ENCODE results near the gene CMIP. TPM values are rescaled to one million over a fixed set of nuclear protein-coding genes. Genes with fewer than 3 reads are reported as not detected.

The CMIP gene
- total RNA-seq, 2 donors from 2014 or later, result 7.7 to 19.2 TPM

DNA sequence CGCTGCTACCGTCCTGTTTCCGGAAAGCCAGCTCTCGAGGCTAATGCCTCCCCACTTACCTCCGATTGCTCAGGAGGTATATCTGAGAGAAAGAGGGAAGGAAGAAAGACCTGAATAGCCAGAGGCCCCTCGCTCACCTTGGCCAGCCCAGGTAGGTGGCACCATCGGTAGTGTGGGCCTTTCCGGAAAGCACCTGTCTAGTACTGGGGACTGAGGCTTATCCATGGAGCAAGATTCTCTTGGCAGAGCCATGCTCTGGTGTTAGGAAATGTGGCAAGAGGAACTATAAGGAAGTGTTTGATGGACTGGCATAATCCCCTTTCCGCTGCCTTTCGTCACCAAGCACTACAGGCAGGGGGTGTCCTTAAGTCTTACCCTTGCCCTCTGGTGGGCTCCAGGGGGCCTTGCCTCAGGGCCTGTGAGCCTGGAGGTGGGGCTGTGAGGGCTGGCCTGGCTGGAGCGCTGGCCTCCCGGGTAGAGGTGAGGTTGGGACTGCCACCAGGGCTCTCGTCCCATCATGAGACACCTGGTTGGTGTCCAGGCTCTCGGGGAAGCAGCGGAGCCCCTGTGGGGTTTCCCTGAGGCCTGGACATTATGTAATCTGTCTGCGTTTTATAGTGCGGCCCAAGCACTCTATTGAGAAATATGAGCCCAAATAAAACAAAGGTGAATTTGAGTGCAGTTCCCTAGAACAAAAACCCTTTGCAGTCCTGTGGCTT is 2.9 kb downstream of the CMIP start:
- peak overlapping the region; percentile 11 to 85 for H3K27ac ChIP-seq
- TF ChIP-seq, protein P1, sequence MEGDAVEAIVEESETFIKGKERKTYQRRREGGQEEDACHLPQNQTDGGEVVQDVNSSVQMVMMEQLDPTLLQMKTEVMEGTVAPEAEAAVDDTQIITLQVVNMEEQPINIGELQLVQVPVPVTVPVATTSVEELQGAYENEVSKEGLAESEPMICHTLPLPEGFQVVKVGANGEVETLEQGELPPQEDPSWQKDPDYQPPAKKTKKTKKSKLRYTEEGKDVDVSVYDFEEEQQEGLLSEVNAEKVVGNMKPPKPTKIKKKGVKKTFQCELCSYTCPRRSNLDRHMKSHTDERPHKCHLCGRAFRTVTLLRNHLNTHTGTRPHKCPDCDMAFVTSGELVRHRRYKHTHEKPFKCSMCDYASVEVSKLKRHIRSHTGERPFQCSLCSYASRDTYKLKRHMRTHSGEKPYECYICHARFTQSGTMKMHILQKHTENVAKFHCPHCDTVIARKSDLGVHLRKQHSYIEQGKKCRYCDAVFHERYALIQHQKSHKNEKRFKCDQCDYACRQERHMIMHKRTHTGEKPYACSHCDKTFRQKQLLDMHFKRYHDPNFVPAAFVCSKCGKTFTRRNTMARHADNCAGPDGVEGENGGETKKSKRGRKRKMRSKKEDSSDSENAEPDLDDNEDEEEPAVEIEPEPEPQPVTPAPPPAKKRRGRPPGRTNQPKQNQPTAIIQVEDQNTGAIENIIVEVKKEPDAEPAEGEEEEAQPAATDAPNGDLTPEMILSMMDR (IDR thresholded peaks at IDR 0.05), result no peak
- peak overlapping the region in 1 of 2 donors; percentile 84 for H3K4me3 ChIP-seq
- H3K4me1 ChIP-seq, result peaks cover 0 to 58% of the 10 kb centered on the region in 2 donors
- H3K36me3 ChIP-seq, result no peaks in the 10 kb centered on the region
- DNase-seq (ENCODE audit: low spot score), result no peak
- H3K27me3 ChIP-seq, result no peaks in the 10 kb centered on the region
- H3K9me3 ChIP-seq, result no peaks in the 10 kb centered on the region

DNA sequence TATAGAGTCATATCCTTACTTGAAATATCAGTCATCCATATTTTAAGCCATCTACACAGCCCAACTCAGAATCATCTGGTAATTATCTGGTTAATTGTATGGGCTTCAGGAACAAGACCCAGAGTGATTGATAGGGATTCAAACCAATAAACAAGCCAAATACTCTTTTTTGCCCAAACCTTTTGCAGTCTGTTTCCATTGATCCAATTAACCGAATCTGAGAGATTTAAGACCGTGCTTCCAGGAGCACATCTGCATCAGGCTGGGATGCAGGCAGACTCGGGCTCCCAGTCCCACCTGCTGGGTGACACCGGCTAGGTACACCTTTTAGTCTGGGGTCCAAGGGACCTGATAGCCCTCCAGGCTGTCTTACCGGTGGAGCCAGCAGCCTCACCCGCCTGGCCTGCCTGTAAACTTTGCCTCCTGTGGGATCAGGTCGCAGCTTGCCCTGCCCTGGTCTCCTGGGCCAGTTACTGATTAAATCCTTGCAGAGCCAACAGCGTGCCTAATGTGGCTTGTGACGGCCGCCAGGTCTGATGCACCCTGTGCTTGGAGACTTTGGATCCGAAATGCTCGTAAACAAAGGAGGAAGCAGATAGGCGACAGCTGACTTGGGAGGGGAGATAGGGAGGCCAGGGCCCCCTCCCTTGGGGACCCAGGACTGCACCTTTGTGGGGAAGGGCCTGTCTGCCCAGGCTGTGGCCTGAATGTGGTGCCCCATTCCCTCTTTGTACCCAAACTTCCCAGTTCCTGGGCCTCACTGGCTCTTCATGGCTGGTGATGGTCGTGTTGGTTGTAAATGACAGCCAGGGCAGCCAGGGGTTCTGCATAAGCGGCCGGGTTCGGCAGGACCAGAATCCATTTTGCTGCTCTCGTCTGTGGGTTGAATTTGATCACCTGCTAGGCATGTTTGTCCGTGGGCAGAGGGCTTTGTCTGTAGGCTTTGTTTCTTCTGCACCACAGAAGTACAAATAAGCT is 3.8 kb downstream of the CMIP start:
- TF ChIP-seq, protein P1 (IDR thresholded peaks at IDR 0.05), result no peak
- Histone ChIP-seq H3K36me3 (no peaks in the 10 kb centered on the region), H3K27ac (peak overlapping the region in 1 of 2 donors; percentile 85), H3K4me1 (peaks cover 0 to 65% of the 10 kb centered on the region in 2 donors), H3K4me3 (no peak overlapping the region), H3K9me3 (no peaks in the 10 kb centered on the region), H3K27me3 (no peaks in the 10 kb centered on the region)
- DNase-seq (ENCODE audit: low spot score), result no peak

DNA sequence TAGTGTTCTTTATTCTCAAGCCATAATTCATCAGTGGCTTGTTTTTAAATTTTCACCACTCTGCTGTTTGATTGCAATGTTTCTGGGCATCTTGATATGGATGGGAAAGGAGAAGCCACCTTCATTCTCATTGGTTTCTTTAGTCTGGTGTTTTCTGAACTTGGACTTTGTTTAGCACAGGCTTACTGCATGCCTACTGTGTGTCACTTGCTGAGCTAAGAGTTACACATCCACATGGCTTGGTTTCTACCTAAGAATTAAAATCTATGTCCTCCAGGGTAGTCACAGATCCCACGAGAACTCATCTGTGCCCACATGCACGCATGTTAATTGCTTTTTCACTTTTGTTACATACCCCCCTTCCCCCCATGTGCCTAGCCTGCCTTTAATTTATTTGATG is 4.6 kb downstream of the CMIP start:
- TF ChIP-seq, protein P1 (IDR thresholded peaks at IDR 0.05), result no peak
- Histone ChIP-seq H3K36me3 (no peaks in the 10 kb centered on the region), H3K27me3 (no peaks in the 10 kb centered on the region), H3K4me3 (no peak overlapping the region), H3K27ac (no peak overlapping the region), H3K4me1 (peaks cover 0 to 63% of the 10 kb centered on the region in 2 donors), H3K9me3 (no peaks in the 10 kb centered on the region)
- no peak for DNase-seq (ENCODE audit: low spot score)

DNA sequence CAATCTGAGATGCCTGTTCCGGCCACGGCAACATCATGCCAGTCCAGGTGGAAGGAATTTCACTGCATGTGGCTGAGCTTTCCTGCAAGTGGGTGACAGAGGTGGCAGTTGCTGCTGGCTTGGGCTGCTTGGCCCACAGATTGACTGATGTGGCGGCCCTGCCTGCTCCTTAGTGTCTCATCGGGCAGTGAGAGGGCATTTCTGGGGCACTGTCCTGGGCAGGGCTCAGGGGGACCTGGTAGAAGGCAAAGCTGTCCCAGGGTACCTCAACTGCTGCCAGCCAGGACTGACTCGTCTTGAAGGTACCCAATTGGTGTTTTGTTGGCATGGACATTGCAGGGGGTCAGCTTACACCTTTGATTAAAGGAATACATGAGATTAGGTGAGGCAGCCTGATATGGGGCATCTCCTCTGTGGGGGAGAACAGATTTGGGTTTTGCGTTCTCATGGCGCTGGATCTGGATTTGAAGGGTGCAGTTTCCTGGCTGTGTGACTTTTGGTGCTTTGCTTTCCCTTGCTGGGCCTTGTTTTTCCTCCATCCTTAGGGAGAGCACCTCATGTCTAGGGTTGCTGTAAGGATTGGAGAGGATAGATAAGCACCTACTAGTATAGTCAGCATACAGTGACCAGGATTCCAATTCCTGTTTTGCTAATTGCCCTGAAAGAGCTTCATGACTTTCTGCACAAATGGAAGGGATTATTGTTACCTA is 5.4 kb downstream of the CMIP start:
- H3K9me3 ChIP-seq, result no peaks in the 10 kb centered on the region
- H3K36me3 ChIP-seq, result no peaks in the 10 kb centered on the region
- DNase-seq (ENCODE audit: low spot score), result no peak
- H3K4me3 ChIP-seq, result no peak overlapping the region
- no peaks in the 10 kb centered on the region for H3K27me3 ChIP-seq
- H3K4me1 ChIP-seq, result peaks cover 0 to 63% of the 10 kb centered on the region in 2 donors
- TF ChIP-seq, protein P1 (IDR thresholded peaks at IDR 0.05), result no peak
- H3K27ac ChIP-seq, result no peak overlapping the region

DNA sequence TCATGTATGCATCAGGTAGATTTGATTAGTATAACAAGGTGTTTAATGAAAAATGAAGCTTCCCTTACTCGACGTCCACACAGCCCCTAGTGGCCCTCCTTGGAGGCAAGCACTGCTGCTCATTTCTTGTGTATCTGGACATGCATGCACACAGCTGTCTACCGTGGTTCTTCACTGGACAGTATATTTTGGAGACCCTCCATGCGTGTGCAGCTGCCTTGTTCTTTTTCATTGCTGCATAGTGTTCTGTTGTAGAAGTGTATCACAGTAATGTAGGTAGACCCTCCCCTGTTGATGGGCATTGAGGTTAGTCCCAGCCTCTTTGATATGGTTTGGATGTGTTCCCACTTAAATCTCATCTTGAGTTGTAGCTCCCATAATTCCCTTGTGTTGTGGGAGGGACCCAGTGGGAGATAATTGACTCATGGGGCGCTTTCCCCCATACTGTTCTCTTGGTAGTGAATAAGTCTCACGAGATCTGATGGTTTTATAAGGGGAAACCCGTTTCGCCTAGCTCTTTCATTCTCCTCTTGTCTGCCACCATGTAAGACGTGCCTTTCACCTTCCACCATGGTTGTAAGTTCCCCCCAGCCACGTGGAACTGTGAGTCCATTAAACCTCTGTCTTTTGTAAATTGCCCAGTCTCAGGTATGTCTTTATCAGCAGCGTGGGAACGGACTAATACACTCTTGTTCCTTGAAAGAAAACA is 6.3 kb downstream of the CMIP start:
- no peak for DNase-seq (ENCODE audit: low spot score)
- H3K9me3 ChIP-seq, result no peaks in the 10 kb centered on the region
- no peak overlapping the region for H3K27ac ChIP-seq
- H3K4me1 ChIP-seq, result peaks cover 0 to 57% of the 10 kb centered on the region in 2 donors
- TF ChIP-seq, protein P1 (IDR thresholded peaks at IDR 0.05), result no peak
- no peaks in the 10 kb centered on the region for H3K36me3 ChIP-seq
- no peak overlapping the region for H3K4me3 ChIP-seq
- H3K27me3 ChIP-seq, result no peaks in the 10 kb centered on the region

All from right atrium auricular region (tissue), 2 donors.